Endothelial cell of umbilical vein (primary cell): Measurements from ENCODE around the gene ASAP2. TPM values are rescaled to one million over a fixed set of nuclear protein-coding genes. Genes with fewer than 3 reads are reported as not detected.

Source experiments
- BruUV-seq: library from RNA; stranded (reverse); fragments of 400-500 nt; replicated peaks from 2 replicates; lab custom pipeline; 2021; lab: Mats Ljungman, UMichigan
- CTCF ChIA-PET: fragments of 300-600, 350-600 bp; sonication (Branson Sonifier 250); formaldehyde crosslinking; loops from one replicate; lab custom pipeline; 2021; ENCODE audit warnings: antibody characterized with exemption, inconsistent platforms; lab: Charles Lee
- POLR2A ChIA-PET: fragments of 300-600, 350-600 bp; sonication (Branson Sonifier 250); formaldehyde crosslinking; loops from one replicate; lab custom pipeline; 2021; ENCODE audit warnings: antibody characterized with exemption, inconsistent platforms; lab: Charles Lee
- DNase-seq: peaks from one replicate; pipeline ENCODE4 v3.0.0-alpha.2; 2011; ENCODE audit warnings: low read depth, low spot score
- FAIRE-seq: peaks from 2 replicates; lab custom pipeline; 2011; peaks lifted over from hg19 to GRCh38; lab: Jason Lieb, UNC
- H2AFZ ChIP-seq: 2 replicates; pipeline ENCODE4 v1.6.0; 2012; ENCODE audit warnings: low read depth, low read length, control low read depth, inconsistent platforms
- H3K27ac ChIP-seq: 2 replicates; pipeline ENCODE4 v1.5.1; 2011; ENCODE audit warnings: low read depth, mild to moderate bottlenecking, control low read depth, low read length, moderate library complexity; ENCODE audit not compliant: insufficient read depth
- H3K27me3 ChIP-seq, 2 experiments: 2 replicates each; pipeline versions ENCODE4 v1.6.0 to v1.6.1; 2011; ENCODE audit warnings: low read length in 2 of 2, mixed read lengths in 1 of 2; ENCODE audit not compliant: control insufficient read depth in 2 of 2, insufficient read depth in 2 of 2
- H3K36me3 ChIP-seq, 2 experiments: 2 replicates in 1 of 2; 3 replicates in 1 of 2; pipeline ENCODE4 v1.5.1; 2011; ENCODE audit warnings: low read length in 2 of 2, mild to moderate bottlenecking in 1 of 2, moderate library complexity in 1 of 2; ENCODE audit not compliant: control insufficient read depth in 2 of 2, insufficient read depth in 2 of 2; ENCODE audit errors: extremely low read depth in 1 of 2
- H3K4me1 ChIP-seq: 3 replicates; pipeline ENCODE4 v1.5.1; 2011; ENCODE audit warnings: mild to moderate bottlenecking, low read length; ENCODE audit not compliant: control insufficient read depth, insufficient read depth; ENCODE audit errors: extremely low read depth
- H3K4me2 ChIP-seq: 2 replicates; pipeline ENCODE4 v1.6.1; 2011; ENCODE audit warnings: low read length, control low read depth, mixed read lengths; ENCODE audit not compliant: insufficient read depth
- H3K4me3 ChIP-seq, 3 experiments: fragments of 200-600 bp in 1 of 3; sonication (generic), shearing (Covaris generic) in 1 of 3; replicated peaks in 1 of 3; 2 replicates each; pipeline ENCODE4 v1.5.1; 2011 to 2016; ENCODE audit warnings: control low read depth in 3 of 3, low read length in 3 of 3, mild to moderate bottlenecking in 2 of 3, inconsistent platforms in 1 of 3, low read depth in 1 of 3, moderate library complexity in 1 of 3; ENCODE audit not compliant: insufficient read depth in 1 of 3
- H3K79me2 ChIP-seq: 2 replicates; pipeline ENCODE4 v1.6.0; 2012; ENCODE audit warnings: low read length, inconsistent platforms; ENCODE audit not compliant: control insufficient read depth, insufficient read depth
- H3K9ac ChIP-seq: replicated peaks from 2 replicates; pipeline ENCODE3; 2011; ENCODE audit warnings: low read length, control low read depth; ENCODE audit not compliant: insufficient read depth; ENCODE audit errors: extremely low read depth
- H3K9me1 ChIP-seq: replicated peaks from 3 replicates; pipeline ENCODE4 v1.6.0; 2011; ENCODE audit warnings: mild to moderate bottlenecking, low read length; ENCODE audit not compliant: control insufficient read depth, insufficient read depth; ENCODE audit errors: extremely low read depth
- H3K9me3 ChIP-seq: replicated peaks from 2 replicates; pipeline ENCODE4 v1.5.1; 2012; ENCODE audit warnings: low read length, inconsistent platforms; ENCODE audit not compliant: control insufficient read depth, insufficient read depth
- H4K20me1 ChIP-seq: replicated peaks from 2 replicates; pipeline ENCODE3; 2011; ENCODE audit warnings: mild to moderate bottlenecking, low read length; ENCODE audit not compliant: control insufficient read depth, insufficient read depth; ENCODE audit errors: extremely low read depth
- EZH2 ChIP-seq: IDR thresholded peaks from 2 replicates; pipeline ENCODE4 v1.6.1; 2012; ENCODE audit warnings: borderline replicate concordance, low read depth, mild to moderate bottlenecking, moderate library complexity, low read length, inconsistent platforms; ENCODE audit not compliant: severe bottlenecking
- FOS ChIP-seq: IDR thresholded peaks from 2 replicates; pipeline ENCODE4 v1.6.1; 2011; ENCODE audit warnings: mild to moderate bottlenecking, low read length, moderate library complexity, borderline replicate concordance; ENCODE audit not compliant: insufficient read depth
- GATA2 ChIP-seq: IDR thresholded peaks from 2 replicates; pipeline ENCODE4 v1.7.0; 2011; ENCODE audit warnings: low read depth, mild to moderate bottlenecking, moderate library complexity, mixed read lengths, low read length; ENCODE audit not compliant: insufficient read length, insufficient read depth
- JUN ChIP-seq: IDR thresholded peaks from 2 replicates; pipeline ENCODE4 v1.6.1; 2011; ENCODE audit warnings: borderline replicate concordance, low read depth; ENCODE audit not compliant: insufficient read length, insufficient read depth
- MYC ChIP-seq: IDR thresholded peaks from one replicate; pipeline ENCODE4 v1.6.1; 2011; ENCODE audit warnings: mild to moderate bottlenecking, low read depth, low read length
- POLR2A ChIP-seq: IDR thresholded peaks from 2 replicates; pipeline ENCODE4 v1.6.1; 2012; ENCODE audit warnings: low read depth, mild to moderate bottlenecking, control low read depth, low read length
- POLR2AphosphoS5 ChIP-seq: IDR thresholded peaks from 2 replicates; pipeline ENCODE4 v1.6.1; 2012; ENCODE audit warnings: low read depth, mild to moderate bottlenecking, control low read depth, low read length, moderate library complexity; ENCODE audit not compliant: insufficient read depth
- dilution Hi-C: fragments of 300-500 bp; cut with MboI; formaldehyde crosslinking; loops from one replicate; pipeline ENCODE4 v1.15.0; 2019; ENCODE audit warnings: low sequenced_read_pairs; ENCODE audit not compliant: extremely low pct_ligation_motif_present
- intact Hi-C: fragments of 100-400 bp; cut with micrococcal nuclease; formaldehyde crosslinking; loops from one replicate; pipeline ENCODE4 v1.10.0; 2022
- polyA plus RNA-seq, 4 experiments: library from polyadenylated mRNA; depleted of rRNA in 3 of 4; stranded (reverse) in 3 of 4; unstranded in 1 of 4; fragments of >200 nt; gene quantifications; 2 replicates each; pipeline versions ENCODE4 v1.2.1 to v1.2.3, GENCODE V29; 2011 to 2012; ENCODE audit warnings: missing spikeins in 1 of 4
- total RNA-seq: library from RNA; stranded (reverse); gene quantifications from 2 replicates; pipeline ENCODE4 v1.2.3, GENCODE V29; 2021
- TF ChIP-seq, protein P1 (sequence below): IDR thresholded peaks from 2 replicates; pipeline ENCODE4 v1.6.1; 2011; ENCODE audit not compliant: insufficient read depth, insufficient read length
- TF ChIP-seq, protein P2 (sequence below), 2 donors: IDR thresholded peaks; 1 replicate in 1 of 2; 2 replicates in 1 of 2; pipeline ENCODE4 v1.5.1; 2011; ENCODE audit warnings: low read length in 2 of 2, mild to moderate bottlenecking in 2 of 2, moderate library complexity in 2 of 2, control low read depth in 1 of 2, inconsistent platforms in 1 of 2, low read depth in 1 of 2; ENCODE audit not compliant: insufficient read depth in 1 of 2; ENCODE audit errors: extremely low read depth in 1 of 2

ASAP2 gene
- total and polyA plus RNA-seq, 2 donors (not counting 3 experiments of a cell fraction or from before 2014, with no cell fraction given): 31.1 to 79.2 TPM

DNA sequence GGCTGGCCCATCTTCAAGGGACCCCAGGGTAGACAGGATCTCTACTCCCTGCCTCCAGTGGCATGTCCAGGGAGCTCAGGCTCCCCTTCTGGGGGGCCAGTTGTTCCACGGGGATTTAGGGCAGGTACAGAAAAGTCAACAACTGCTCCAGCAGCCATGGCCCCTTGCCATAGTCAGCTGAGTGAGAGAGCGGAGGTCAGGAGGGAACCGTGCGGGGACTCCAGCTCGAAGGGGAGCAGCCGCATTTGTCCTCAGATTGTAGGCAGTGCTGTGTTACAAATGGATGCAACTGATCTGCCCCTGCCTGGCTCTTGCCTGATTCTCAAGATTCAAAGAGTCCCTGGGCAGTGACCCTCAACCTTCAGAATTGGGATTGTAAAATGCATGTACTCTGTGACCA, 166.9 kb downstream of the ASAP2 start:
- dilution Hi-C loops: loop anchor here (25.0 kb wide), 1 partner anchor 211 kb away; no protein-coding TSS in a partner anchor
- ChIA-PET CTCF (no interaction called here), POLR2A (no interaction called here)
- DNase-seq: no peak
- Histone ChIP-seq H3K27ac (no peak overlapping the region), H3K9ac (no peak overlapping the region), H2AFZ (no peak overlapping the region), H3K27me3 (no peaks in the 10 kb centered on the region), H3K4me3 (no peak overlapping the region), H4K20me1 (no peaks in the 10 kb centered on the region), H3K36me3 (peaks cover 11 to 38% of the 10 kb centered on the region in 2 experiments), H3K4me2 (no peak overlapping the region), H3K9me3 (no peaks in the 10 kb centered on the region), H3K9me1 (no peaks in the 10 kb centered on the region), H3K79me2 (no peaks in the 10 kb centered on the region), H3K4me1 (peaks cover 9% of the 10 kb centered on the region)
- no TSS peak for BruUV-seq
- FAIRE-seq: no peak
- intact Hi-C loops: no loop called here
- TF ChIP-seq POLR2A (no peak), MYC (no peak), GATA2 (no peak), FOS (no peak), JUN (no peak)

DNA sequence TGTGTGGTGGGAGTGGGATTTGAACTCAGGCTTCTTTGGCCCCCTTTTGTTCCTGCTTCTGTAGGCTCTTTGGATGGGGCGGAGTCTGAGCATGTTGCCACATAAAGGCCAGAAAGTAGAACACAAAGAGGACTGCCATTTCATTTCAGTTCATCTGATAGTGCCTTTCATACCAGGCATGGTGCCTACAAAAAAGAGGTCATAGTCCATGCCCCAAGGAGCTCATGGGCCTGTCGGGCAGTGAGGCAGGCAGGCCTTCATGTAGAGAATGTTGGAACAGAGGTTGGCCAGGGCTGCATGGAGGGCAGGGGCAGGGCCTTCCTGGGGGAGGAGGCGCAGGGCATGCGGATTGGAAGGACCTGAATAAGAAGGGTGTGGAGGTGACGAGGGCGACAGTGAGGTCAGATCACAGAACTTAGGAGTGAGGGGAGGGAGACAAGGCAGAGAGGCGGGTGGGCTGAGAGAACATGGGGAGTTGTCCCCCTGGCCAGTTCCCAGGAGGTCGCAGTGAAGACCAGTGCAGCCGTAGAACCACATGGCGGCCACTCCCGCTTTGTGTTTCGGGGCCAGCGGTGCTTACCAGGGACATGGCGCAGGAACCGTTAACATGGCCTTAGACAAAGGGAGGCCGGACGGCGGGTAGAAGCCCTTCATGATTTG, 167.6 kb downstream of the ASAP2 start:
- ChIA-PET POLR2A (no interaction called here), CTCF (no interaction called here)
- peaks cover 14 to 37% of the 10 kb centered on the region in 2 experiments for H3K36me3 ChIP-seq
- no peaks in the 10 kb centered on the region for H3K27me3 ChIP-seq
- no TSS peak for BruUV-seq
- H2AFZ ChIP-seq: no peak overlapping the region
- no peak for TF ChIP-seq JUN
- no peak for TF ChIP-seq MYC
- TF ChIP-seq, protein P1, sequence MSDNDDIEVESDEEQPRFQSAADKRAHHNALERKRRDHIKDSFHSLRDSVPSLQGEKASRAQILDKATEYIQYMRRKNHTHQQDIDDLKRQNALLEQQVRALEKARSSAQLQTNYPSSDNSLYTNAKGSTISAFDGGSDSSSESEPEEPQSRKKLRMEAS: no peak
- no peak for TF ChIP-seq POLR2AphosphoS5
- no peak for TF ChIP-seq EZH2
- TF ChIP-seq GATA2: no peak
- TF ChIP-seq FOS: no peak
- TF ChIP-seq, protein P2, sequence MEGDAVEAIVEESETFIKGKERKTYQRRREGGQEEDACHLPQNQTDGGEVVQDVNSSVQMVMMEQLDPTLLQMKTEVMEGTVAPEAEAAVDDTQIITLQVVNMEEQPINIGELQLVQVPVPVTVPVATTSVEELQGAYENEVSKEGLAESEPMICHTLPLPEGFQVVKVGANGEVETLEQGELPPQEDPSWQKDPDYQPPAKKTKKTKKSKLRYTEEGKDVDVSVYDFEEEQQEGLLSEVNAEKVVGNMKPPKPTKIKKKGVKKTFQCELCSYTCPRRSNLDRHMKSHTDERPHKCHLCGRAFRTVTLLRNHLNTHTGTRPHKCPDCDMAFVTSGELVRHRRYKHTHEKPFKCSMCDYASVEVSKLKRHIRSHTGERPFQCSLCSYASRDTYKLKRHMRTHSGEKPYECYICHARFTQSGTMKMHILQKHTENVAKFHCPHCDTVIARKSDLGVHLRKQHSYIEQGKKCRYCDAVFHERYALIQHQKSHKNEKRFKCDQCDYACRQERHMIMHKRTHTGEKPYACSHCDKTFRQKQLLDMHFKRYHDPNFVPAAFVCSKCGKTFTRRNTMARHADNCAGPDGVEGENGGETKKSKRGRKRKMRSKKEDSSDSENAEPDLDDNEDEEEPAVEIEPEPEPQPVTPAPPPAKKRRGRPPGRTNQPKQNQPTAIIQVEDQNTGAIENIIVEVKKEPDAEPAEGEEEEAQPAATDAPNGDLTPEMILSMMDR (IDR thresholded peaks at IDR 0.05; ENCODE audit: extremely low read depth in 1 of 2, insufficient read depth in 1 of 2, low read depth in 1 of 2, low read length in 2 of 2): no peak
- no peak for TF ChIP-seq POLR2A
- no peaks in the 10 kb centered on the region for H3K9me1 ChIP-seq
- H3K9me3 ChIP-seq: no peaks in the 10 kb centered on the region
- dilution Hi-C loops (loop anchor here (25.0 kb wide), 1 partner anchor 212 kb away; no protein-coding TSS in a partner anchor), intact Hi-C loops (no loop called here)
- H3K79me2 ChIP-seq: no peaks in the 10 kb centered on the region
- peaks cover 12% of the 10 kb centered on the region for H3K4me1 ChIP-seq
- H3K27ac ChIP-seq: no peak overlapping the region
- no peak overlapping the region for H3K4me2 ChIP-seq
- no peak for DNase-seq
- no peaks in the 10 kb centered on the region for H4K20me1 ChIP-seq
- H3K4me3 ChIP-seq: no peak overlapping the region
- no peak overlapping the region for H3K9ac ChIP-seq
- no peak for FAIRE-seq
